GM18507 (cell line): ENCODE measurements around the gene GALNT17.
"Not testable (repeated sequence)": the region's sequence is repeated elsewhere in the genome, so short reads cannot be mapped to it uniquely, and the experiment has no call there.

Experiments
- DNase-seq: peaks from one replicate; pipeline ENCODE4 v3.0.0; 2011; ENCODE audit warnings: low read depth; ENCODE audit not compliant: insufficient read length; ENCODE audit errors: extremely low spot score
- FAIRE-seq: peaks from 2 replicates; lab custom pipeline; 2011; peaks lifted over from hg19 to GRCh38; lab: Jason Lieb, UNC

GALNT17 gene

GRCh38 chr7:71566376-71566775, 434.4 kb downstream of the GALNT17 start:
- no peak for FAIRE-seq
- DNase-seq, result no peak

DNA sequence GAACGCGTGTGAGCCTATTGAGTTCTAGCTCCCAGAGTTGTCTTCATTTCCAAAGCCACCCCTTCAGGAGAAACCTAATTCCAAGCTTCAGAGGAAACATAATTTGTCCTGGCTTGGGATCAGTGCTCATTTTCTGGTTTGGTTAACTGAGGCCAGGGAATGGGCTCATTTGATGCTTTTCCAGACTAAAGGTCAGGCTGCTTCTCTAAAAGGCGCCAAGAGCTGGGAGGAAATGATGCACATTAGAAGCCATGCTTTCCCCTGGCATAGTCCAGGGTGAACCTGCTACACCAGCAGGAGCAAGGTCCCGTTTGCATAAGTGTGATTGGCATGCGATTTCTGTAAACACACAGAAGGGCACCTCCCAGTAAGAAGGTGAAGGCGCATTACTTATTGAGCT, 435.0 kb downstream of the GALNT17 start:
- no peak for FAIRE-seq

GRCh38 chr7:71574153-71574860, 442.4 kb downstream of the GALNT17 start:
- FAIRE-seq (no peak), DNase-seq (no peak)

More for the DNA sequence above, 435.0 kb downstream of the GALNT17 start:
- no peak for DNase-seq

GRCh38 chr7:71580027-71580426, 448.1 kb downstream of the GALNT17 start:
- FAIRE-seq, result no peak
- DNase-seq, result no peak

- FAIRE-seq (no peak), DNase-seq (no peak)
Measured at GRCh38 chr7:71584256-71584655, 452.3 kb downstream of the GALNT17 start.

- DNase-seq (no peak), FAIRE-seq (no peak)
Measured at GRCh38 chr7:71591876-71592275, 459.9 kb downstream of the GALNT17 start.

- not testable (repeated sequence) for DNase-seq, FAIRE-seq
Measured at GRCh38 chr7:71592388-71592787, 460.4 kb downstream of the GALNT17 start.

GRCh38 chr7:71594736-71595135, 462.8 kb downstream of the GALNT17 start:
- FAIRE-seq (no peak), DNase-seq (no peak)

- FAIRE-seq (no peak), DNase-seq (no peak)
Measured at GRCh38 chr7:71595176-71595575, 463.2 kb downstream of the GALNT17 start.

GRCh38 chr7:71598553-71598952, 466.6 kb downstream of the GALNT17 start:
- DNase-seq (no peak), FAIRE-seq (no peak)

GRCh38 chr7:71601851-71602250, 469.9 kb downstream of the GALNT17 start:
- no peak for DNase-seq
- FAIRE-seq, result no peak

DNA sequence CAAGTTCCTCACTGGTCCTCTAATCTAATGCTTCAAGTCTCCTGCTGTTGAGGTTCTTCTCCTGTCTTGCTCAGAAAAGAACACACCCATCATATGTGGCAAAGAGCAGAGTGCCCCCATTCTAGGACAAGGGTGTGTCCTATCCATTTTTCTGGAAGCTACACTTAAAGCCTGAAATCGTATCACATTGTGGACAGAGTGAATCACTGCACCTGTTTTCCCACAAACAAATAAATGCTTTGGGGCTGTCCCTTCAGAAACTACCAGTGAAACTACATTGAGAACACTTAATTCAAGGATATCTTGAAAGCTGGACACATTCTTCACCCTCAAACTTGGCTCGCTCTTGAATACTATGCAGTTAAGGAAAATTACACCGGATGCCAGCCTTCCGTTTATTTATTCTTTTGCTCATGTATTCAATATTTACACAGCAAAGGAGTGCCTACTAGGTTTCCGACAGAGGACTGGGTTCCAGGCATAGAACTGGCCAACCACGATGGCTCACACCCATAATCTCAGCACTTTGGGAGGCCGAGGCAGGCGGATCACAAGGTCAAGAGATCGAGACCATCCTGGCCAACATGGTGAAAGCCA, 473.0 kb downstream of the GALNT17 start:
- DNase-seq, result no peak
- FAIRE-seq, result no peak

DNA sequence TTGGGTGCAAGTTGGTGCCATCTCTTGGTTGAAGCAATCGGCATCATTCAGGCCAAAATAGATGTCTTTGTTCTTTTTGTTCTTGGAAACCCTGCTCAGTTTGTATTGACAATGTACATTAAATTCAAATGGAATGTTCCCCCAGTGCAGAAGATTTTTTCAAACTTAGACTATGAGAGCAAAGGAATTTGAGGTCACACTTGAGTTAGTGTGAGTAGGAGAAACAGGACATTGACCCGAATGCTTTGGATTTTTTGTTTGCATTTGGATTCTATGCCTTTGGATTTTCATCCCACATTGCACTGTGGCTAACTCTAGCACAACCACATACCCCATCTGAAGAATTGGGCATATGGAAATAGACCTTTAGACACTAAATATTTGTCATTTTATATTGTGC, 480.0 kb downstream of the GALNT17 start:
- FAIRE-seq (no peak), DNase-seq (no peak)

GRCh38 chr7:71612911-71613310, 481.0 kb downstream of the GALNT17 start:
- FAIRE-seq, result no peak
- DNase-seq, result no peak

- DNase-seq (no peak), FAIRE-seq (no peak)
Measured at GRCh38 chr7:71613313-71613712, 481.4 kb downstream of the GALNT17 start.

GRCh38 chr7:71615017-71615416, 483.1 kb downstream of the GALNT17 start:
- DNase-seq (no peak), FAIRE-seq (no peak)

DNA sequence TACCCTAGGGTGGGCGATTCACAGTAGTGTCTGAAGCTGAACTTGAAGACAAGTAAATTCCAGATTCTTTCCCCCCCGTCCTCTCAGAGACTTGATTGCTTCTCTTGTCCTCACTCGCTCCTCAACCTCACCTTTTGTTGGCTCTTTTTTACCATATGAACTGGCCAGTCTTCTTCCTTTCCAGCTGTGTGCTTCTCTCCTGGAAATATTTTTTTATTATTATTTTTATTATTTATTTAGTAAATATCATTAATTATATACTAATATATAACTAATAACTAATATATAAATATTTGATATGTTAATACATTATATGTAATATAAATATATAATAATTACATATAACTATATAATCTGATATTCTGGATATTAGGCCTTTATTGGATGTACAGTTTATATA, 484.3 kb downstream of the GALNT17 start:
- DNase-seq (no peak), FAIRE-seq (no peak)

GRCh38 chr7:71618278-71618677, 486.3 kb downstream of the GALNT17 start:
- no peak for FAIRE-seq

DNA sequence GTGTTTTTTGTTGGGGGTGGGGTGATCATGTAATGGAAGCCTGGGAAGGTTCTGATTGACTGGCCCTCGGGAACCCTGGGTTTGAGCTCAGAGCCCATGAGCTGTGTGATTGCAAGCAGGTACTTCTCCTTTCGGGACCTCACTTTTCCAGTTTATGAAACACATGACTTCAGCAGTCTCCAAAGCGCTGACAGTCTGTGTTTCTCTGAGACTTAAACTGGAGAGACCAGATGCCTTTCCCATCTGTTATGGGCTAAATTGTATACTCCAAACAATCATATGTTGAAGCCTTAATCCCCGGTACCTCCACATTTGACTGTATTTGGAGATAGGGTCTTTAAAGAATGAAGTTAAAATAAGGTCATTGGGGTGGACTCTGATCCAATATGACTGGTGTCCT, 493.6 kb downstream of the GALNT17 start:
- FAIRE-seq, result no peak
- no peak for DNase-seq

More at GRCh38 chr7:71618278-71618677, 486.3 kb downstream of the GALNT17 start:
- no peak for DNase-seq

GRCh38 chr7:71626206-71626605, 494.3 kb downstream of the GALNT17 start:
- DNase-seq, result no peak
- no peak for FAIRE-seq

DNA sequence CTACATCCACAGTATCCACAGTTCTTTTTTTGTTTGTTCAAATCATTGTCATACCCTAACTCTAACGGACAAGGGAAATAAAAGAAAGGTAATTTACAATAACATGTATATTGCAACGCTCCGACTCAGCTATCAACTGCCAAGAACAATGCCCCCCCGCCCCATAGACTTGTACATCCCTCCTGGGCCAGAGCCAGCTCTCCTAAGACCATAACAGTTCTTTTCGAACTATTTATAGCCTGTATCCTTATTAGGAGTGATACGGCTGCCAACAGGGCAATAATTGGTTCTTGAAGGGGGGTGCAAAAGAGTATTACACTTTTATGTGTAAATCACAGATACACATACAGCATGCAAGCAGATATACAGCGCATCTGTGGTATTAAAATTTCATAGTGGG, 495.7 kb downstream of the GALNT17 start:
- DNase-seq, result no peak
- no peak for FAIRE-seq
